Stimulated activated naive CD8-positive, alpha-beta T cell treated with anti-CD3 and anti-CD28 coated beads, Interleukin-15, Interleukin-2, amounts not matched to agents 100 U/mL and 50 U/mL, for 24 hours (primary cell): ENCODE data around the gene RPS25.
"Not testable (repeated sequence)": the region's sequence is repeated elsewhere in the genome, so short reads cannot be mapped to it uniquely, and the experiment has no call there.

ENCODE experiments used
- ATAC-seq: fragments of 150-1000 bp; cut with Tn5 transposase; one replicate; pipeline ENCODE4 v1.10.0; 2021
- DNase-seq: peaks from one replicate; pipeline ENCODE4 v3.0.0; 2021

Gene RPS25

DNA sequence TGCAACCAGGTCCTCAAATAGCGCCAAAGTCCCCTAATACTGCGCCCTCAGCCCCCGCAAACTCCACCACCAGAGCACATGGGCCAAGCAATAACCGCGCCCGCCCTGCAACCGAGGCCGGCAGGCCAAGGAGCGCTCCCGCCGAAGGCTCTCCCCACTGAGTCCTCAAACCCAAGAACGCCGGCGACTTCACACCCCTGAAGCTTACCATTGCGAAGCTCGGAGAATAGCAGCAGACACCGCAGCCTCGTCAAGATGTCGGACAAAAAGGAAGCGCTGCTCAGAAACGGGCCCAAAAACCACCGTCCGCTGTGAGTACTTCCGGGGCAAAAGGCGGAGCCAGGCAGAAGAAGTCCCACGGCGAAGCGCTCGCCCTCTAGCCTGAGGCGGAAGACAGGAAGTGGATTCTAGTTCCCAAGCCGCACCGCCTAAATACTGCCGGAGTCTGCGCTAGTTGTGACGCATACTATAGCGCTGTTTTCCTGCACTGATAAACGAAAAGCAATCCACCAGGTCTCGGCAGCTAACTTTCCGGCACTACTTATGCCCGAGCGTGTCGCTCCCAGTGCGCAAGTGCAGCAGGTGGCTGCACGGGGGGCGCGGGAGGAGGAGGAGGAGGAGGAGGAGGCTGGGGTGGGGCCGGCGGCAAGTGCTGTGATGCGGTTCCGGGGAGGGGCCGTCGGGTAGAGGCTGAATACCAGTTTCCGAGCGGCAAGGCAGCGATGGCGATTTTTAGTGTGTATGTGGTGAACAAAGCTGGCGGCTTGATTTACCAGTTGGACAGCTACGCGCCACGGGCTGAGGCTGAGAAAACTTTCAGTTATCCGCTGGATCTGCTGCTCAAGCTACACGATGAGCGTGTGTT is at the start of gene RPS25, which contains the start of gene TRAPPC4:
RPS25 (minus strand) TSS at position 270 of the 865 bp plus-strand sequence; CDS start at position 211, 59 bp downstream.
TRAPPC4 (plus strand) TSS at position 693 of the 865 bp plus-strand sequence; CDS start at position 723, 30 bp downstream.
- DNase-seq: peak; percentile 94
- peak; percentile 91 for ATAC-seq

DNA sequence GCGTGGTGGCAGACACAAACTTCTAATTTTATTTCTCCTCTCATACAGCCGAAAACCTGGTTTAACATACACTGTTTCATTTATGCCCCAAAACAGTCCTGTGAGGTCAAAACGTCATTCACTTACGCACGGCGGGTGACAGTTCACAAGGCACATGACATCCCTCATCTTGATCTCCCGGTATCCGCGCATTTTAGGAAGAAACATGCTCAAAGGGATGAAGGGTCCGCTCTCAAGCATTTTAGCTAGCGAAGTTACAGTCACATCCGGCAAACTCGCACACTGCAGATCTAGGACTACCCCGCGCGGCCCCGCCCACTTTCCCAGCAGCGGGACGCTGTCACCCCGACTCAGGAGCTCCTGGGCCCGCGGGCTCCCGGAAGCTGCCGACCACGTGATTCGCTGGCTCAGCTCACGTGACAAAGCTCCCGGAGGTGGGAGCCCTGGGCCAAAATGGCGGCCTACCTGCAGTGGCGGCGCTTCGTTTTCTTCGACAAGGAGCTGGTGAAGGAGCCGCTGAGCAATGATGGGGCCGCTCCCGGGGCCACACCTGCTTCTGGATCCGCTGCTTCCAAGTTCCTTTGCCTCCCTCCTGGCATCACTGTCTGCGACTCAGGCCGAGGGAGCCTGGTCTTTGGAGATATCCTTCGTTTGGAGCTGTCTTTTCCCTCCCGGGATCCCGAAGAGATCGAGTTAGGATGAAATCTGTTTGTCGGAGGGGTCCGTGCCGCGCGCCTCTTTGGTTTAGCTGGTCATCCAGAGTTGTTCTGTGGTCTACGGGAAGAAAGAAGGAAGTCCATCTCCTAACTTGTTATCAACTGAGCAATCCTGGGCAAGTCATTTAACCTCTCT is 49.5 kb upstream of the RPS25 start, which contains the start of gene VPS11:
VPS11 (plus strand) TSS at position 448 of the 852 bp plus-strand sequence; CDS start at position 454, 6 bp downstream.
- DNase-seq (peak; percentile 99), ATAC-seq (peak; percentile 99)

DNA sequence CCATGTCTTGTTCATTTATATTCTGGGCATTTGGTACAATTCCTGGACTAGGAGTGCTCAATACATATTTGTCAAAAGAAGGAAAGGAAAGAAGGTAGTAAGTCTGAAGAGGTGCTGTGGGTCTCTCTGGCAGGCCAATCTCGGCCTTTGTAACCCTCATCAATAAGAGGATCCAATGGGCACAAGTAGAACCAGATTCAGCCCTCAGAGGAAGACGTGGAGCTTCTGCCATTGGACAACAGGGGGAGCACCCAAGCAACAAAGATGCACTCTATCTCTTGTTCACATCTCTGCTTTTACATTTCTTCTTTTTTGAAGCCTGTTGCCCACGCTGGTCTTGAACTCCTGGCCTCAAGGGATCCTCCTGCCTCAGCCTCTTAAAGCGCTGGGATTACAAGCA is 47.2 kb upstream of the RPS25 start:
- DNase-seq: peak; percentile 39

DNA sequence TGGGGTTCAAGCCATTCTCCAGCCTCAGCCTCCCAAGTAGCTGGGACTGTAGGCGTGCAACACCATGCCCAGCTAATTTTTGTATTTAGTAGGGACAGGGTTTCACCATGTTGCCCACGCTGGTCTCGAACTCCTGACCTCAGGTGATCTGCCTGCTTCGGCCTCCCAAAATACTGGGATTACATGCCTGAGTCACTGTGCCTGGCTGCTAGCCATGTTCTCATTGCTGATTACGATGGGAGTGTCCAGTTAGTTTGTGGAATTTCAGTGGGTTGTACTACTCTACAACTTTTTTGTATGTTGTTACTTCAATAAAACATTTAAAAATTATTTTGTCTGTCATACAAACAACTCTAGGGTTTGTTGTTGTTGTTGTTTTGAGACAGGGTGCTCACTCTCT is 44.6 kb upstream of the RPS25 start:
- DNase-seq (no peak), ATAC-seq (no peak)

More for the DNA sequence above, 47.2 kb upstream of the RPS25 start:
- ATAC-seq: peak; percentile 37

DNA sequence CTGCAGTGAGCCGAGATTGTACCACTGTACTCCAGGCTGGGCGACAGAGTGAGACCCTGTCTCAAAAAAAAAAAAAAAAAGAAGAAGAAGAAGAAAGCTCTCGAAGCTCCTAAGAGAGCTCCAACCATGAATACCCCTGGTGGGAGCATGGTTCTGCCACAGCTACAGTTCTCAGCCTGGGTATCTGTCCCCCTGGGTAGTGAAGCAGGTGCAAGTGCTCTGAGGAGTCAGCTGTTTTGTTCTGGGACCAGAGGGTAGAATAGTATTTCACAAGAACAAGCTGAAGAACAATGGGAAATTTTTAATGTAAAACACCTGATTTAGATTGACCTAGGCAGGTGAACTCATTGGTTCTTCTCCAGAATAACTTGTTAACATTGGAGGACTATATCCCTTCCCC is 43.1 kb upstream of the RPS25 start:
- ATAC-seq (no peak), DNase-seq (no peak)

DNA sequence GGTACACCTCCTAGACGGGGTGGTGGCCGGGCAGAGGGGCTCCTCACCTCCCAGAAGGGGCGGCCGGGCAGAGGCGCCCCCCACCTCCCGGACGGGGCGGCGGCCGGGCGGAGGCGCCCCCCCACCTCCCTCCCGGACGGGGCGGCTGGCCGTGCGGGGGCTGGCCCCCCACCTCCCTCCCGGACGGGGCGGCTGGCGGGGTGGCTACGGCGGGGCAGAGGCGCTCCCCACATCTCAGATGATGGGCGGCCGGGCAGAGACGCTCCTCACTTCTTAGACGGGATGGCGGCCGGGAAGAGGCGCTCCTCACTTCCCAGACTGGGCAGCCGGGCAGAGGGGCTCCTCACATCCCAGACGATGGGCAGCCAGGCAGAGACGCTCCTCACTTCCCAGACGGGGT is 41.0 kb upstream of the RPS25 start:
- not testable (repeated sequence) for DNase-seq, ATAC-seq

DNA sequence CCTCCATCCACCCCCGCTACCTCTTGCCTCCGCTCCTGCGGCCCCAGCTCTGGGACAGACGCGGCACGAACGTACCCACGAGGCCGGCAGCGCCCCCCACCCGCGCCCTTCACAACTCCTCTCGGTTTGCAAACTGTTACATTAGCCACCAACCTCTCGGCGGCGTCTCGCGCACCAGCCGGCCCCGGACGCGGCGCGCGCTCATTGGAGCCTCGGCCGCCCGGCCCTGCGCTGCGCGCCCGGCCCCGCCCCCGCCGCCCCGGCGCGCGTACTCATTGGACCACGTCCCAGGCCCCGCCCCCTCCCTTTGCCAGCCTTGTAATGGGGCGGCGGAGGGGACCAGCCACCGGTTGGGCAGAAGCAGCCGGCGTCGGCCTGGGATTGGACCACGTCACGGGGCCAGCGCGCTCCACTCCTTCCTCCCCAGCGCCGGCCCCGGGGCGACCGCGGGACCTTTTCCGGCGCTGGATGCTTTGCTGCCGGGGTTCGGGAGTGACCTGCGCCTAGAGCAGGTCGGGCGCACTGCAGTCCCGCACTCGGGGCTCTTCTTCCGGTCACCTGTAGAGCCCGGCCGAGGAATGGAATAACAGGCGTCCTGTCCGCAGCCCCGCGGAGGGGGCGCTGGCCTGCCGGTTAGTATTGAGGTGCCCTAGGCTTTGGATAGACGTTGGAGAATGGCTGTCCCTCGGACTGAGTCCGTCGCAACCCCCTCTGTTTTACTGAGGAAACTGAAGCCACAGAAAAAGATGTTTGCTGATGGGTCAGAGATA is 39.0 kb upstream of the RPS25 start, which contains the start of gene HYOU1:
HYOU1 (minus strand) TSS at position 206 of the 770 bp plus-strand sequence. CDS start 1,045 bp downstream, outside the sequence.
- peak; percentile 95 for ATAC-seq
- peak; percentile 100 for DNase-seq

DNA sequence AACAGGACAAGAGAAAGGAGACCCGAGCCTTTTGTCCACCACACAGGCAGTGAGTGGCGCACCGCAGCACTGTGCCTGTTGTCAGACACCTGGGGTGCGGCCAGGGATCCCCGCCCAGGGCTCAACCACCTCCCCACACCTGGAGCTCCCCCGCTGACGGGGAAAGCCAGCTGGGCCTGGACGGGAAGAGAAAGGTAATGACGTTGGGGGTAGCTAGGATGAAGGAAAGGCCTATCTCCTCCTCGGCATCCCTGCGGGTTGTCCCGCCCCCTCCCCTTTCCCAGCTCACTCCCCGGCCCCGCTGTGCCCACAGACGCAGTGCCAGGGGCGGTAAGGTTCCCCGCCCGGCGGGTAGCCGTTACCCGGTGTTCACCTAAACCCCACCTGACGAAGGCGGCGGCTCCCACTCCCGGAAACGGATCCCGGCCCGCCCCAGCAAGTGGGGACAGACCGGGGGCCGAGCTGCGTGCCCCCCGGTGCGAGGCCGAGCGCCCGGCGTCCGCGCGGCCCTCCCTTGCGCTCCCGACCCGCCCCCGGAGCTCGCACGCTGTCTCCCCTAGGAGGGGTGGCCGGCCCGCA is 38.4 kb upstream of the RPS25 start:
- peak; percentile 3 for ATAC-seq
- DNase-seq: peak; percentile 43

DNA sequence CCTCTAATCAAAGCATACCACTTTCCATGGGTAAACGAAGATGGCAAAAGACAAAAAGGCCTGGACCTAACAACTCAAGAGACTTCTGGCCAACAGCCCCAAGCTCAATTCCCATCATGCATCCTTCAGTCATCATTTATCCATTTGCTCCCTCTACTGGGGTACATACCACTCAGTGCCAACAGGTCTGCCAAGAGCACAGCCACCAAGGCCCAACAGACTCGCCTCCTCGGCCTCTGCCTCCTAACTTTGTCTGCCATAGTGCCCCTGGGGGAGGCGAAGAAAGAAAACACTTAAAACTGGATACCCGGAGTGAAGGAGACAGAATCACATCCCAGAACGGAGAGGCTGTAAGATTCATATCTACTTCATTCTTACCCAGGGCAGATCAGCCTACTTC is 37.8 kb upstream of the RPS25 start:
- DNase-seq (peak; percentile 19), ATAC-seq (no peak)

DNA sequence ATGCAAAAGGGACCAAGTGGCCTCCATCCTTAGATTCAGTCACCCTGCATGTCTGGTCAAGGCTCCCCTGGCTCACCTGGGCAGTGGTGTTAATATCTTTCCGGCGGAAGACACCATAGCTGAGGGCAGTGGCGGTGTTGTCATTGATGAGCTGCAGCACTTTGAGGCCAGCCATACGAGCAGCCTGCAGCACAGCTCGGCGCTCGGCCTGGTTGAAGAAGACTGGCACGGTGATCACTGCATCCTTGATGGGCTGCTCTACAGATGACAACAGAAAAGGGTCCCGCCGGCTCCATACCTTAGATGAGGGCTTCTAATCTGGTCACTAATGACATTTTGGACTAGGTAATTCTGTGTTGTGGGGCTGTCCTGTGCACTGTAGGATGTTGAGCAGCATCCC is 36.3 kb upstream of the RPS25 start:
- ATAC-seq: no peak
- DNase-seq: no peak

DNA sequence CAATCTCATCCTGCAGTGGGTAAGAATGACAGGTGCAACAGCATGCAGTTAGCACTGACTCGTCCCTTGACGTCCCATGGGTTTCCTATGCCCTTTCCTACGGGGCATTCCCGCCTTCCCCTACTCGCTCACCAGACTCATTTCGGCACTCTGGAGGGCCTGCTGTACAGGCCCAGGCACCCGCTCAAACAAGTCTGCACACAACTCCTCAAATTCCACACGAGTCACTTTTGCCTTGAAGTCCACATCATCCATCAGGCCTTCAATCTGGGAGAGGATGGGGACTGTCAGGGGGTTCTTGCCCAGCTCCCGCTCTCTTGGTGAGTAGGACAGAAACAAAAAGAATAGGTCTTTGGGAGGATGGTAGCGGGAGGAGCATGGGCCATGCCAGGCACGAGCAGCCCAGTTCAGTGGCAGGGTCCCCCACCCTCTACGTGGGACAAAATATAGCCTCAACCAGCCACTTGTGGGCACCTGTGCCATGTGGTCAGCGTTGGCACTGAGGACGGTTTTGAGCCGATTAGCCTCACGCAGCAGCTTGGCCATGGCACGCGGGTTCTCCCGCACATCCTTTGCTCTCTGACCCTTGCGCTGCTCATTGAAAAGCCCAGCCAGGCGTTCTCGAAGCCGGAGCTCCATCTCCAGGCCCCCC is 34.1 kb upstream of the RPS25 start:
- ATAC-seq (no peak), DNase-seq (no peak)

DNA sequence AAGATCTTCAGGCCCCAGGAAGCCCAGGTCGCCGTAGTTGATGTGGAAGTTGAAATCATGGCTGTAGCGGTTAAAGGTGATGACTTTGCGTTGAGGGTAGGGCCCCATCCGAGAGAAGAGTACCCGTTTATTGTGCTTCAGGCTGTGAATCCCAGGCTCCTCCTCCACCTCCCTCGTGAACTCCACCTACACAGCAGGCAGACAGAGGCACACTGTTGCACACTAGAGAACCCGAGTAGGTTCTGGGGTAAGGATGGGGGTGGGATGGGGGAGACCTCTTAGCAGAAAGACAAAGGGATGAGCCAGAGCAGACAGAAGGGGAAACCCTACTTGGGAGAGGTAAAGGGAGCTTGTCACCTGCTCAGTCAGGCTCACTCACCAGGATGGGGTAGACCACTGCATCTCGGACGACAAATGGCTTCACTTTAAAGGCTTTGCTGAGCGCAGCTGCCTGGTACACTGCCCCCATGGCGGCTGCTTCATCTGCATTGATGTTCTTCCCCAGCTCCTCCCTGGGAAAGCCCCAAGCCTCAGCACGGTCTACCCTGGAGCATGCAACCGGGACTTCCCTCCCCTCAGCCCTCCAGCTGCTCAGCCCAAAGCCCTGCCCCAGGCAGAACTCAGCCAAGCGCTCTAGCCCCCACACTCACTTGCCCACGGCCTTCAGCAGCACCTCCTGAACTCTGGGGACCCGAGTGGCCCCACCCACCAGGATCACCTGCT is 33.5 kb upstream of the RPS25 start:
- DNase-seq: peak; percentile 37
- ATAC-seq: peak; percentile 51

DNA sequence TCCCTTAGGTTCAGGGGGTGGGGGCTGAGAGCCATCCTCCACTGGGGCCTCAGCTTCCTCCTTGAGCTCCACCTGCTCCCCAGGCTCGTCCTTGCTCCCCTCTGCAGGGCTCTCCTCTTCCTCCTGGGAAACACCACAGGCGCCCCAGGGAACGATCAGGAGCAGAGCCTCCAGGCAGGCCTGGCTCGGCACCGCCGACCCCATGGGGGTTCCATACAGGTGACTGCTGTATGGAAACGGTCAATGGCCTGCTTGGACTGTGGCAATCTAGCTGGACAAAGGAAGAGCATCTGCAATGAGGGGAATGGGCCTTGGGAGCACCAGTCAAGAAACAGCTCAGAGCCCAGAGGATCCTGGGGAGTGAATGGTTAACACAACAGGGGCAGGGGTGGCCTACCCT is 30.9 kb upstream of the RPS25 start:
- ATAC-seq: no peak
- DNase-seq: no peak

DNA sequence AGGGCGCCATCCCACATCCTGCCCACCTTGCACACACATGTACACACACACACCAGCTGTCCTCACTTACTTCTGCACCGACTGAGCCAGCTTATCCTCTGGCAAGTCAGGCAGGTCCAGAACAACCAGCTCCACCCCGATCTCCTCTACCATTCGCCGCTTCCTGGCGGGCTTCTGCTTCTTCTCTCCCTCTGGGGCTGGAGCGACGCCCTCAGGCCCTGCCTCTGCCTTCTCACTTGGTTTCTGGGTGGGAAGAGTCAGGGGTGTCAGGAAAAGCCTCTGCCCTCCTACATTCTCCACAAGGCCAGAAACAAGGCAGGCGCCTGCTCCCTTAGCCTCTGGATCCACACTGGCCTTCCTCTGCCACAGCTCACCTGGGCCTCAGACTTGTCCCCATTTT is 30.5 kb upstream of the RPS25 start:
- DNase-seq: no peak
- no peak for ATAC-seq

DNA sequence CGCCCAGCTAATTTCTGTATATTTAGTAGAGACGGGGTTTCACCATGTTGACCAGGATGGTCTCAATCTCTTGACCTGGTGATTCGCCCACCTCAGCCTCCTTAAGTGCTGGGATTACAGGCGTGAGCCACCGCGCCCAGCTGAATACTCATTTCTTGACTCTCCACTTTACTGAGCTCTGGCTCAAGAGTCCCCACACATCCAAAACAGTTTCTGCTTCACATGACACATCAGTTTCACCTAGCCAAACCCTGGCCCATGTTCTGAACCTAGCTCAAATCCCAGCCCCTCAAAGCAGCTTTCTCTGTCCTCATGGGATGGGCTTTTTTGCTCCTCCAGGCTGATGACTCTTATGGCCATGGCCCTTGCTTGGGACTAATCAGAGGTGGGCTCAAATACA is 29.1 kb upstream of the RPS25 start:
- ATAC-seq (no peak), DNase-seq (no peak)

DNA sequence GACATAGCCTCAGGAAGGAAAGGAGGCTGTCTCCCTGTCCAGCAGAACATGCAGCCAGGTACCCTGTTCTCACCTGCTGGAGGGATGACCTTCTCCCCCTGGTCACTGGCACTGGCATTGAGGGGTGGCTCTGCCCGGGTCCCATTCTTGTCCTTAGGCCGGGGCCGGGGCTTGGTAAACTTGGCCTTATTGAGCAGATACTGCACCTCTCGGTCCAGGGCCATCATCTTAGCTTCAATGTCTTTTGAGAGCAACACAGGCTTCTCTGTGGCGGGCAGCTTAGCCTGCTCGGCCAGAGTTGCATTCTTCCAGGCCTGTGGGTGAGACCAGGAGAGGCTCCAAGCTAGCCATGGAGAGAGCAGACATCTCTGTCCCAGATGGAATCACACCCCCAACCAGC is 28.3 kb upstream of the RPS25 start:
- DNase-seq (no peak), ATAC-seq (no peak)

DNA sequence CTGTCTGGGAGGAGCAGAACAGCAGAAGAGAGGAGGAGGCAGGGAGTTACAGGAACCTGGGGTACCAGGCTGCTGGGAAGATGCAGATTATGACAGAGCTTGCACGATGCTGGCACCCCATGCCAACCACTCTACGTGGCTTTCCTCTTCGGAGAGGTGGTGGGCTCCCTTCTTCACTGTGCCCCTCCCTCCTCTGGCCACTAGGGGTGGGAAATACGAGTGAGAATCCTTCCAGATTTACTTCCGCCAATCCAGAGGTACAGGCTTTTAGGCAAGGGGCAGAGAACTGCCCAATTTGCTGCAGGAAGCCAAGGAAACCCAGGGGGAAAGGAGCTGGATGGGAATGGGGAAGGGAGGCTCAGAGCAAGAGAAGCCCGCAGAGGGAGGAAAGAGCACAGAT is 26.6 kb upstream of the RPS25 start:
- no peak for ATAC-seq
- no peak for DNase-seq

DNA sequence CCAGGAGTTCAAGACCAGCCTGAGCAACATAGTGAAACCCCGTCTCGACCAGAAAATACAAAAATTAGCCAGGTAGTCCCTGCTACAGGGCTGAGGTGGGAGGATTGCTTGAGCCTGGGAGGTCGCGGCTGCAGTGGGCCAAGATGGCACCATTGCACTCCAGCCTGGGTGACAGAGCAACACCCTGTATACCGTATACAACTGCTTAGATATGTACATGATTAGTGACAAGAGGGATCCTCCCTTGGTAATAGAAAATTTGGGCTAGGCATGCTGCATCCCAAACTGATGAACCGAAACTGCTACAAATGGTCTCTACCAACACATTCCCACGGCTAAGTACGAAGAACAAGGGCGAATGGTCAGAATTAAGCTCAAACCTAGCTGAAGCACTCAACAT is 24.8 kb upstream of the RPS25 start:
- DNase-seq: no peak
- ATAC-seq: no peak

DNA sequence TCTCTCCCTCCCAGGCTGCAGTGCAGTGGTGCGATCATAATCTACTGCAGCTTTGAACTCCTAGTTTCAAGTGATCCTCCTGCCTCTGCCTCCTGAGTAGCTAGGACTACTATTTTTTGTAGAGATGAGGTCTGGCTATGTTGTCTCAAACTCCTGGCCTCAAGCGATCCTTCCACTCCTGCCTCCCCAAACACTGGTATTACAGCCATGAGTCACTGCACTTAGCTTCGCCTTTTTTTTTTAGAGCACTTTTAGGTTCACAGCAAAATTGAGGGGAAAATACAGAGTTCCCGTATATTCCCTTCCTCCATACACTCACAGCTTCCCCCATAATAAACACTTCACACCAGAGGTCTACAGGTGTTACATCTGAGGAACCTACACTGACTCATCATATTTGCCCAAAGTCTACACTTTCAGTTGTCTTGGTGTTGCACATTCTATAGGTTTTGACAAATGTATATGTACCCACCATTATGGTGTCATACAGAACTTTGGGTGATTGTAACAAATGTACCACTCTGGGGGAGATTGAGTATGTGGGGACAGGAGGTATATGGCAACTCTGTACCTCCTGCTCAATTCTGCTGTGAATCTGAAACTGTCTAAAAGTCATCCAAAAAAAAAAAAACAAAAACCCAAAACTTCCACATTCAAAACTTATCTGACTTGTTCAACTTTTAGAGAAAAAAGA is 23.8 kb upstream of the RPS25 start:
- no peak for DNase-seq
- ATAC-seq: peak; percentile 42

DNA sequence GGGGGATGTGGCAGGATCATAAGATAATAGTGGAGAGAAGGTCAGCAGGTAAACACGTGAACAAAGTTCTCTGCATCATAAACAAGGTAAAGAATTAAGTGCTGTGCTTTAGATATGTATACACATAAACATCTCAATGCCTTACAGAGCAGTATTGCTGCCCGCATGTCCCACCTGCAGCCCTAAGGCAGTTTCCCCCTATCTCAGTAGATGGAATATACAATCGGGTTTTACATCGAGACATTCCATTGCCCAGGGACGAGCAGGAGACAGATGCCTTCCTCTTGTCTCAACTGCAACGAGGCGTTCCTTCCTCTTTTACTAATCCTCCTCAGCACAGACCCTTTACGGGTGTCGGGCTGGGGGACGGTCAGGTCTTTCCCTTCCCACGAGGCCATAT is 21.3 kb upstream of the RPS25 start:
- not testable (repeated sequence) for ATAC-seq, DNase-seq
